Measurements from ENCODE around the gene ST7. TPM values are rescaled to one million over a fixed set of nuclear protein-coding genes. Genes with fewer than 3 reads are reported as not detected.

The ST7 gene
- total and polyA plus RNA-seq, 4 donors = 22.4 to 57.2 (median 41.6) TPM

DNA sequence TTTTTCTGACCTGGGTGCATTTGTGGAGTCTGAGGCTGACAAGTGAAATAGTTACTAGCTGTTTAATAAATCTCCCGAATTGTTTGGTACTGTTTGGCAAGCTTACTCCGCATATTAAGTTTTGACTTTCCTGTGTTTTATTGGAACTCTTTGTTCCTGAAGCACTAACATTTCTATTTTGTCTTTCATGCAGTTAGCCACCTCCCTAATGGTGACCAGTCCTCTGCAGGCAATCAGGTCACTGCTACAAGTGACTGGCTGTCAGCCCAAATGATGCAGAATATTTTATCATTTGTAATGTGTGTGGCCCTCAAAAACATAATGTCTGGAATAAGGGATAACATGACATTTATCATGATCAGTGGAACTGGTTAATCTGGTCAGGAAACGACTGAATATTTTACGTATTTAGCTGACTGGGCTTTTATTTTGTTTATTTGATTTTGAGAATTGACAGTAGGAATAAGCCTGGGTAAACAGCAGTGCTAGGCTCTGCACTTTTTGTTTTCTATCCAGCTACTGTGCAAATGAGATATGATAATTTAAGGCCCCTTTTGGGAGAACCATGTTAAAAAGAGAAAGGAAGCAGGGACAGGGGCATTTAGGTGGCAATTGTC lies 82.9 kb downstream of the ST7 start:
- peaks cover 2 to 26% (median 8%) of the 10 kb centered on the region in 5 donors for H3K4me1 ChIP-seq (ENCODE audit: control insufficient read depth in 5 of 5, insufficient read depth in 5 of 5, low read length in 5 of 5)
- peaks cover 0 to 2% (median 0%) of the 10 kb centered on the region in 4 donors for H3K36me3 ChIP-seq (ENCODE audit: control insufficient read depth in 4 of 4, insufficient read depth in 4 of 4, low read length in 4 of 4)
- no peaks in the 10 kb centered on the region for H3K27me3 ChIP-seq (ENCODE audit: control insufficient read depth in 3 of 3, insufficient read depth in 3 of 3, low read length in 2 of 3)
- no peak for ATAC-seq (ENCODE audit: insufficient read depth, low FRiP score)
- H3K4me3 ChIP-seq = no peak overlapping the region
- TF ChIP-seq, protein P1, sequence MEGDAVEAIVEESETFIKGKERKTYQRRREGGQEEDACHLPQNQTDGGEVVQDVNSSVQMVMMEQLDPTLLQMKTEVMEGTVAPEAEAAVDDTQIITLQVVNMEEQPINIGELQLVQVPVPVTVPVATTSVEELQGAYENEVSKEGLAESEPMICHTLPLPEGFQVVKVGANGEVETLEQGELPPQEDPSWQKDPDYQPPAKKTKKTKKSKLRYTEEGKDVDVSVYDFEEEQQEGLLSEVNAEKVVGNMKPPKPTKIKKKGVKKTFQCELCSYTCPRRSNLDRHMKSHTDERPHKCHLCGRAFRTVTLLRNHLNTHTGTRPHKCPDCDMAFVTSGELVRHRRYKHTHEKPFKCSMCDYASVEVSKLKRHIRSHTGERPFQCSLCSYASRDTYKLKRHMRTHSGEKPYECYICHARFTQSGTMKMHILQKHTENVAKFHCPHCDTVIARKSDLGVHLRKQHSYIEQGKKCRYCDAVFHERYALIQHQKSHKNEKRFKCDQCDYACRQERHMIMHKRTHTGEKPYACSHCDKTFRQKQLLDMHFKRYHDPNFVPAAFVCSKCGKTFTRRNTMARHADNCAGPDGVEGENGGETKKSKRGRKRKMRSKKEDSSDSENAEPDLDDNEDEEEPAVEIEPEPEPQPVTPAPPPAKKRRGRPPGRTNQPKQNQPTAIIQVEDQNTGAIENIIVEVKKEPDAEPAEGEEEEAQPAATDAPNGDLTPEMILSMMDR (IDR thresholded peaks at IDR 0.05; ENCODE audit: control extremely low read depth, extremely low read depth) = no peak
- 61 to 76% methylated on average over 4 of the region's 4 CpGs for WGBS, 2 donors
- no peak overlapping the region for H3K27ac ChIP-seq (ENCODE audit: low read depth in 1 of 2, low read length in 1 of 2)
- DNase-seq = no peak
- peaks cover 0 to 2% (median 0%) of the 10 kb centered on the region in 4 donors for H3K9me3 ChIP-seq (ENCODE audit: control insufficient read depth in 4 of 4, insufficient read depth in 3 of 4, low read length in 3 of 4)
- no peak overlapping the region for H3K9ac ChIP-seq (ENCODE audit: insufficient read depth in 1 of 2, low read length in 2 of 2)

GRCh38 chr7:117036836-117037235 lies 83.5 kb downstream of the ST7 start:
- ATAC-seq (ENCODE audit: insufficient read depth, low FRiP score) (no peak), DNase-seq (no peak)
- Histone ChIP-seq H3K4me1 (ENCODE audit: control insufficient read depth in 5 of 5, insufficient read depth in 5 of 5, low read length in 5 of 5) (peaks cover 2 to 26% (median 8%) of the 10 kb centered on the region in 5 donors), H3K27me3 (ENCODE audit: control insufficient read depth in 3 of 3, insufficient read depth in 3 of 3, low read length in 2 of 3) (no peaks in the 10 kb centered on the region), H3K27ac (ENCODE audit: low read depth in 1 of 2, low read length in 1 of 2) (no peak overlapping the region), H3K36me3 (ENCODE audit: control insufficient read depth in 4 of 4, insufficient read depth in 4 of 4, low read length in 4 of 4) (peaks cover 0 to 2% (median 0%) of the 10 kb centered on the region in 4 donors), H3K9ac (ENCODE audit: insufficient read depth in 1 of 2, low read length in 2 of 2) (no peak overlapping the region), H3K9me3 (ENCODE audit: control insufficient read depth in 4 of 4, insufficient read depth in 3 of 4, low read length in 3 of 4) (no peaks in the 10 kb centered on the region), H3K4me3 (no peak overlapping the region)
- 87 to 96% methylated on average over 5 of the region's 5 CpGs for WGBS, 2 donors
- TF ChIP-seq, protein P1 (IDR thresholded peaks at IDR 0.05; ENCODE audit: control extremely low read depth, extremely low read depth) = no peak

DNA sequence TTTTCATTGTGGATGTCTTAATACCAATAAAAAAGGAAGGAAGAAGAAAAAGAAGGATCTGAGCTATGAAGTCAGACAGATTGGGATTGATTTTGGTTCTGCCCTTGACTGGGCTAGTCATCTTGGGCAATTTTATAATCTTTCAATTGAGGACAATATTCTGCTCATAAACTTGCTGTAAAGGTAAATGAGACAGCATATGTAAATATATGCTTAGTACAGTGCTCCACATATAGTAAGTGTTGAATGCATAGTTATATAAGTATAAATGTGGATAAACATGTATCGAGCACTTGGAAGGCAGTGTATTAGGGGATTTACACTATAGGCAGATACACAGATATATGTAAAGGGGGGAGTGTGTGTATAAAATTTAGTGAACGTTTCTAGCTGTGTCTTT lies 85.1 kb downstream of the ST7 start:
- H3K4me3 ChIP-seq = no peak overlapping the region
- no peaks in the 10 kb centered on the region for H3K27me3 ChIP-seq (ENCODE audit: control insufficient read depth in 3 of 3, insufficient read depth in 3 of 3, low read length in 2 of 3)
- H3K27ac ChIP-seq (ENCODE audit: low read depth in 1 of 2, low read length in 1 of 2) = no peak overlapping the region
- 85 to 91% methylated on average over 2 of the region's 2 CpGs for WGBS, 2 donors
- TF ChIP-seq, protein P1 (IDR thresholded peaks at IDR 0.05; ENCODE audit: control extremely low read depth, extremely low read depth) = no peak
- DNase-seq (no peak), ATAC-seq (ENCODE audit: insufficient read depth, low FRiP score) (no peak)
- peaks cover 2 to 26% (median 9%) of the 10 kb centered on the region in 5 donors for H3K4me1 ChIP-seq (ENCODE audit: control insufficient read depth in 5 of 5, insufficient read depth in 5 of 5, low read length in 5 of 5)
- H3K36me3 ChIP-seq (ENCODE audit: control insufficient read depth in 4 of 4, insufficient read depth in 4 of 4, low read length in 4 of 4) = peaks cover 0 to 2% (median 0%) of the 10 kb centered on the region in 4 donors
- H3K9me3 ChIP-seq (ENCODE audit: control insufficient read depth in 4 of 4, insufficient read depth in 3 of 4, low read length in 3 of 4) = no peaks in the 10 kb centered on the region
- H3K9ac ChIP-seq (ENCODE audit: insufficient read depth in 1 of 2, low read length in 2 of 2) = no peak overlapping the region

DNA sequence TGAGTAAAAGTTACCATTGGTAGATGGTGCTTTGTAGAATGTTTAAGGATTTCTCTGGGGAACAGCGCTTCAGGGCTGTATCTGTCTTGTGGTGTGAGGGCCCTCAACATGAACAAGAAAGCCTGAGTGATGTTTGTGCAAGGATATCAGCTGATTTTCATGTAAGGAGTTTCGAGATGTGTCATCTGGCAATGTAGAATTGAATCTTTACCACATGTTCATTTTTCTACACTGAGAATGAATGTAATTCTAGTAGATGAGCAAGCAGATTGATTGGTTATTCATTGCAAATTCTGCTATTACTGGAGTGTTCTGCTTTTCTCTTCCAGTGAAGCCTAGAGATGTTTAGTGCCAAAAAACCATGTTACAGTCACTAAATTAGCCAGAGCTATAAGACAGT lies 87.7 kb downstream of the ST7 start:
- 88 to 96% methylated on average over 2 of the region's 2 CpGs for WGBS, 2 donors
- Histone ChIP-seq H3K4me1 (ENCODE audit: control insufficient read depth in 5 of 5, insufficient read depth in 5 of 5, low read length in 5 of 5) (peaks cover 0 to 14% (median 7%) of the 10 kb centered on the region in 5 donors), H3K9me3 (ENCODE audit: control insufficient read depth in 4 of 4, insufficient read depth in 3 of 4, low read length in 3 of 4) (no peaks in the 10 kb centered on the region), H3K4me3 (no peak overlapping the region), H3K9ac (ENCODE audit: insufficient read depth in 1 of 2, low read length in 2 of 2) (no peak overlapping the region), H3K36me3 (ENCODE audit: control insufficient read depth in 4 of 4, insufficient read depth in 4 of 4, low read length in 4 of 4) (peaks cover 0 to 2% (median 0%) of the 10 kb centered on the region in 4 donors), H3K27me3 (ENCODE audit: control insufficient read depth in 3 of 3, insufficient read depth in 3 of 3, low read length in 2 of 3) (no peaks in the 10 kb centered on the region), H3K27ac (ENCODE audit: low read depth in 1 of 2, low read length in 1 of 2) (no peak overlapping the region)
- DNase-seq = no peak
- TF ChIP-seq, protein P1 (IDR thresholded peaks at IDR 0.05; ENCODE audit: control extremely low read depth, extremely low read depth) = no peak
- no peak for ATAC-seq (ENCODE audit: insufficient read depth, low FRiP score)
